Lung (tissue), 12 donors: ENCODE results near the gene RUFY4. TPM values are rescaled to one million over a fixed set of nuclear protein-coding genes. Genes with fewer than 3 reads are reported as not detected.
A peak's percentile ranks its signal among the peaks of the same experiment; 100 is the strongest.

Source experiments
- ATAC-seq: fragments of 200-7000 bp; cut with Tn5 transposase; one replicate; pipeline ENCODE4 v1.9.1; 2020; ENCODE audit warnings: moderate number of reproducible peaks; ENCODE audit not compliant: insufficient read depth, low FRiP score
- DNase-seq, 3 donors: peaks; one replicate each; pipeline ENCODE4 v3.0.0-alpha.2; 2013 to 2017
- H3K27ac ChIP-seq, 2 donors: one replicate each; pipeline ENCODE4 v1.5.1; 2013; ENCODE audit warnings: mild to moderate bottlenecking in 2 of 2, moderate library complexity in 2 of 2, control low read depth in 1 of 2, inconsistent platforms in 1 of 2, low read depth in 1 of 2, low read length in 1 of 2
- H3K27me3 ChIP-seq, 3 donors: one replicate each; pipeline ENCODE4 v1.5.1; 2013; ENCODE audit warnings: low read length in 2 of 3; ENCODE audit not compliant: control insufficient read depth in 3 of 3, insufficient read depth in 3 of 3
- H3K36me3 ChIP-seq, 4 donors: one replicate each; pipeline ENCODE4 v1.5.1; 2013; ENCODE audit warnings: low read length in 4 of 4, mild to moderate bottlenecking in 1 of 4, moderate library complexity in 1 of 4; ENCODE audit not compliant: control insufficient read depth in 4 of 4, insufficient read depth in 4 of 4
- H3K4me1 ChIP-seq, 5 donors: one replicate each; pipeline ENCODE4 v1.5.1; 2013; ENCODE audit warnings: low read length in 5 of 5, mild to moderate bottlenecking in 2 of 5, moderate library complexity in 1 of 5; ENCODE audit not compliant: control insufficient read depth in 5 of 5, insufficient read depth in 5 of 5
- H3K4me3 ChIP-seq: one replicate; pipeline ENCODE4 v1.5.1; 2013; ENCODE audit warnings: mild to moderate bottlenecking, control low read depth, moderate library complexity
- H3K9ac ChIP-seq, 2 donors: one replicate each; pipeline ENCODE4 v1.5.1; 2013; ENCODE audit warnings: low read length in 2 of 2, control low read depth in 1 of 2; ENCODE audit not compliant: insufficient read depth in 1 of 2
- H3K9me3 ChIP-seq, 4 donors: one replicate each; pipeline ENCODE4 v1.5.1; 2013; ENCODE audit warnings: low read length in 3 of 4, mild to moderate bottlenecking in 1 of 4, moderate library complexity in 1 of 4; ENCODE audit not compliant: control insufficient read depth in 4 of 4, insufficient read depth in 3 of 4
- WGBS, 2 donors: extraction: QIAGEN DNeasy Blood & Tissue Kit; methylation state at CpG; one replicate each; pipeline ENCODE4 v1.1.7; 2013; 5-methylcytosine and 5-hydroxymethylcytosine counted together
- polyA plus RNA-seq, 2 donors: library from polyadenylated mRNA; stranded (reverse); fragments of 200-250 nt; gene quantifications; one replicate each; pipeline ENCODE4 v1.2.1, GENCODE V29; 2013
- total RNA-seq, 2 donors: library from RNA; depleted of rRNA in 1 of 2; stranded (reverse); fragments of >200 nt in 1 of 2; gene quantifications; one replicate each; pipeline ENCODE4 v1.2.1, GENCODE V29; 2014 to 2021
- TF ChIP-seq, protein P1 (sequence below): IDR thresholded peaks from 2 replicates; pipeline ENCODE4 v1.5.1; 2012; ENCODE audit warnings: mild to moderate bottlenecking; ENCODE audit errors: control extremely low read depth, extremely low read depth
- donor health status: control.
- donor health status: control.
- donor health status: Bipolar disorder and iron deficiency.
- donor health status: healthy.
- donor health status: DM: yes; HTN: yes; CAD: no.

Gene RUFY4
- total and polyA plus RNA-seq, 4 donors: 0.15 to 0.57 (median 0.37) TPM

DNA sequence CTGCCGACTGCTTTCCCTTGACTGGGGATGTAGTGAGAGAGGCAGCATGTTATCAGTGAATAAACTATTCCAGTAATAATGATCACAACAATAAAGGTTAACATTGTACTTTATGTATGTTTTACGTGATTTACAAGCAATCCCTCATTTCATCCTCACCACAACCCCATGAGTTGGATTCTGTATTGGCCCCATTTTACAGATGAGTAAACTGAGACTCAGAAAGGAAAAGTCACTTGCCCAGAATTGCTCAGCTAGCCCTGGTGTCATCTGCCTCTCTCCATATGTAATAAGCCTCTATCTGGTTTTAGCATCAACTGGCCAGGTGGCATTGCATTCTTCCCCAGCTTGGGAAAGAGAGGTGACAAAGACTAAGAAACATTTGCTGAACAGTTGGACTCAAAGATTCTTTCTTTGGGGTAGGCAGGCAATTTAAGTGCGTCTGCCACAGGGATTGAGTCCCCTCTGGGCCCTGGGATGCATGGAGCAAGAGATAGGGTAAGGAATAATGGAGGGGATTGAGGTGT is 58.9 kb downstream of the RUFY4 start:
- WGBS, 2 donors: 82 to 86% methylated on average over 3 of the region's 3 CpGs
- no peak overlapping the region for H3K27ac ChIP-seq
- no peaks in the 10 kb centered on the region for H3K36me3 ChIP-seq
- no peak for DNase-seq
- no peak for ATAC-seq
- no peaks in the 10 kb centered on the region for H3K27me3 ChIP-seq
- no peak overlapping the region for H3K4me3 ChIP-seq
- H3K9ac ChIP-seq: no peak overlapping the region
- peaks cover 0 to 12% (median 4%) of the 10 kb centered on the region in 5 donors for H3K4me1 ChIP-seq
- no peaks in the 10 kb centered on the region for H3K9me3 ChIP-seq
- TF ChIP-seq, protein P1, sequence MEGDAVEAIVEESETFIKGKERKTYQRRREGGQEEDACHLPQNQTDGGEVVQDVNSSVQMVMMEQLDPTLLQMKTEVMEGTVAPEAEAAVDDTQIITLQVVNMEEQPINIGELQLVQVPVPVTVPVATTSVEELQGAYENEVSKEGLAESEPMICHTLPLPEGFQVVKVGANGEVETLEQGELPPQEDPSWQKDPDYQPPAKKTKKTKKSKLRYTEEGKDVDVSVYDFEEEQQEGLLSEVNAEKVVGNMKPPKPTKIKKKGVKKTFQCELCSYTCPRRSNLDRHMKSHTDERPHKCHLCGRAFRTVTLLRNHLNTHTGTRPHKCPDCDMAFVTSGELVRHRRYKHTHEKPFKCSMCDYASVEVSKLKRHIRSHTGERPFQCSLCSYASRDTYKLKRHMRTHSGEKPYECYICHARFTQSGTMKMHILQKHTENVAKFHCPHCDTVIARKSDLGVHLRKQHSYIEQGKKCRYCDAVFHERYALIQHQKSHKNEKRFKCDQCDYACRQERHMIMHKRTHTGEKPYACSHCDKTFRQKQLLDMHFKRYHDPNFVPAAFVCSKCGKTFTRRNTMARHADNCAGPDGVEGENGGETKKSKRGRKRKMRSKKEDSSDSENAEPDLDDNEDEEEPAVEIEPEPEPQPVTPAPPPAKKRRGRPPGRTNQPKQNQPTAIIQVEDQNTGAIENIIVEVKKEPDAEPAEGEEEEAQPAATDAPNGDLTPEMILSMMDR: no peak

DNA sequence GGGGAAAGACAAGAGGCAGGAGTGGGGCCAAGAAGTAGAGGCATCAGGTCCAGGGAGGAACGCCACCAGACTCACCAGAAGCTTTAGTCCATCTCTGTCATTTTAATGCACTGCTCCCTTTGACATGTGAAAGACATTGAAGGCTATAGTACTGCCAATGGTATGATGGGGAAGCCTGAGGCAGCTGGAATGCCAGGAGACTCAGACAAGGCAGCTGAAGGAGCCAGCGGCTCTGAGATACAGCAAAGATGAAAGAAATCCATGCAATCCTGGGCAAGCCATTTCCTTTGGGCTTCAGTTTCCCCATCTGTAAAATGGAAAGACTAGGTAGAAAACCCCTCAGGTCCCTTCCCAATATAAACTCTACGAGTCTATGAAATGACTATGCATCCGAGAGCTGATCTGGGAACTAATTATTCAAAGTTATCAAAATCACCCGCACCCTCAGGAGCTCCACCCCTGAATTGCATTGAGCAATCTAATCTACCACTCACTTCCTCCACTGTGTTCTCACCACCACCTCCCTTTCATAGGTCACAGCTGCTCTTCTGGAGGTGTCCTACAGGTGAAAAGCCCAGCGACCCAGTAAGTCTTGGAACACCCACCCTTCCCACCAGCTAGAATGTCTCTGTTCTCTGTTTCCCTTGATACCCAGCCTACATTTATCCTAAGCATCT is 59.9 kb downstream of the RUFY4 start:
- TF ChIP-seq, protein P1: no peak
- H3K27ac ChIP-seq: no peak overlapping the region
- H3K27me3 ChIP-seq: no peaks in the 10 kb centered on the region
- H3K9ac ChIP-seq: no peak overlapping the region
- H3K4me3 ChIP-seq: no peak overlapping the region
- H3K9me3 ChIP-seq: no peaks in the 10 kb centered on the region
- DNase-seq (no peak), ATAC-seq (no peak)
- H3K4me1 ChIP-seq: peaks cover 0 to 12% (median 4%) of the 10 kb centered on the region in 5 donors
- 56 to 74% methylated on average over 6 of the region's 6 CpGs for WGBS, 2 donors
- no peaks in the 10 kb centered on the region for H3K36me3 ChIP-seq

GRCh38 chr2:218129458-218130135 is 60.5 kb downstream of the RUFY4 start:
- H3K4me1 ChIP-seq: peaks cover 0 to 11% (median 4%) of the 10 kb centered on the region in 5 donors
- no peaks in the 10 kb centered on the region for H3K9me3 ChIP-seq
- TF ChIP-seq, protein P1: no peak
- H3K36me3 ChIP-seq: no peaks in the 10 kb centered on the region
- no peak overlapping the region for H3K9ac ChIP-seq
- H3K27ac ChIP-seq: no peak overlapping the region
- ATAC-seq (no peak), DNase-seq (peak in 2 of 3 donors; percentile 21 to 23)
- H3K27me3 ChIP-seq: no peaks in the 10 kb centered on the region
- WGBS, 2 donors: 77 to 88% methylated on average over 6 of the region's 6 CpGs
- H3K4me3 ChIP-seq: no peak overlapping the region
